Limb (tissue), 2 donors: Measurements from ENCODE around the gene MAGEB6B.
"Not testable (repeated sequence)": the region's sequence is repeated elsewhere in the genome, so short reads cannot be mapped to it uniquely, and the experiment has no call there.

Source experiments
- DNase-seq, 2 donors: peaks; one replicate each; pipeline ENCODE4 v3.0.0-alpha.2; 2016; ENCODE audit errors: extremely low spot score in 2 of 2

The MAGEB6B gene

GRCh38 chrX:26160301-26160700 is at the start of gene MAGEB6B:
Gene MAGEB6B (plus strand): TSS chrX:26160601. CDS start chrX:26160601, 0 bp downstream.
- DNase-seq = no peak

GRCh38 chrX:26138274-26138673 is 22.1 kb upstream of the MAGEB6B start, which contains the start of gene MAGEB18:
Gene MAGEB18 (plus strand): TSS chrX:26138343. CDS start chrX:26138986, 643 bp downstream.
- DNase-seq = no peak

- DNase-seq = no peak
Observed at GRCh38 chrX:26146024-26146423, 14.4 kb upstream of the MAGEB6B start.

GRCh38 chrX:26192204-26192603 is 31.8 kb downstream of the MAGEB6B start, which contains the start of gene MAGEB6:
Gene MAGEB6 (plus strand): TSS chrX:26192440. CDS start chrX:26193847, 1,407 bp downstream.
- DNase-seq = no peak

GRCh38 chrX:26203561-26203960 is 43.2 kb downstream of the MAGEB6B start:
- no peak for DNase-seq

- not testable (repeated sequence) for DNase-seq
Observed at GRCh38 chrX:26204717-26205116, 44.3 kb downstream of the MAGEB6B start.

GRCh38 chrX:26208012-26208411 is 47.6 kb downstream of the MAGEB6B start:
- DNase-seq = no peak
